NCI-H1436 treated with DMSO at 0.1 percent for 48 hours (cell line): Measurements from ENCODE around the gene USP48.
A peak's percentile ranks its signal among the peaks of the same experiment; 100 is the strongest.
"Not testable (repeated sequence)": the region's sequence is repeated elsewhere in the genome, so short reads cannot be mapped to it uniquely, and the experiment has no call there.

Experiments used
- DNase-seq: peaks from one replicate; lab custom pipeline; 2025; lab: John Stamatoyannopoulos, UW

USP48 gene

DNA sequence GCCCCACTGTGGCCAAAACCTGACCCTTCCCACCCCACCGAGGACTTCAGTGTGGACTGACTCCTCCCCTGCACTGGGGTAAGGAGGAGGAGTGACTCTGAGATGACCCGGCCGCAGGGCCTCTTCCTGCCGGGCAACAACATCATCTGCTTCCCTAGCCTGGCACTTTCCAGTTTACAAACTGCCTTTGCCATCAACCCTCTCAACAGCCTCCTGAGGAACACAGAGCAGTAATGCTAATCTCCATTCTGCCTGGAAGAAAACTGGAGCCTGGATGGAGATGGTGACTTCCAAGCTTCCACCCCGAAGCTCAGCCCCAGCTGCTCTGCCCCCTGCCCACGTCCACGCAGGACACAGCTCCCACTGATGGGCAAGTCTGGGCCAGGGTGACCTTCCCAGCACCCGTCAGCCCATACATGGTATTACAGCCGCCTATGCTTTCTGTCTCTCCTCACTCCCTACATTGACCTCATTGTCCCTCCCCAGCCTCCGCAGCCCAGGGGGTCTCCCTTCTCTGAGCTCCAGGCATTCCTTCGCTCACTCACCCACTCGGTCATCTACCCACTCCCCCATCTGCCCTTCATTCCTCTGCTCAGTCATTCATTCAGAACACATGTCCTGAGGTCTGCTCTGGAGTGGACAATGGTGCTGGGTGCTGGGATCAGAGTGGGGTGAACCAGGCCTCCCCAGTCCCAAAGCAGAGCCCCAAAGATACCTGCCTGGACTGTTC is 148.0 kb downstream of the USP48 start:
- DNase-seq, result no peak

GRCh38 chr1:21633992-21634805 is 148.8 kb downstream of the USP48 start:
- DNase-seq, result no peak

DNA sequence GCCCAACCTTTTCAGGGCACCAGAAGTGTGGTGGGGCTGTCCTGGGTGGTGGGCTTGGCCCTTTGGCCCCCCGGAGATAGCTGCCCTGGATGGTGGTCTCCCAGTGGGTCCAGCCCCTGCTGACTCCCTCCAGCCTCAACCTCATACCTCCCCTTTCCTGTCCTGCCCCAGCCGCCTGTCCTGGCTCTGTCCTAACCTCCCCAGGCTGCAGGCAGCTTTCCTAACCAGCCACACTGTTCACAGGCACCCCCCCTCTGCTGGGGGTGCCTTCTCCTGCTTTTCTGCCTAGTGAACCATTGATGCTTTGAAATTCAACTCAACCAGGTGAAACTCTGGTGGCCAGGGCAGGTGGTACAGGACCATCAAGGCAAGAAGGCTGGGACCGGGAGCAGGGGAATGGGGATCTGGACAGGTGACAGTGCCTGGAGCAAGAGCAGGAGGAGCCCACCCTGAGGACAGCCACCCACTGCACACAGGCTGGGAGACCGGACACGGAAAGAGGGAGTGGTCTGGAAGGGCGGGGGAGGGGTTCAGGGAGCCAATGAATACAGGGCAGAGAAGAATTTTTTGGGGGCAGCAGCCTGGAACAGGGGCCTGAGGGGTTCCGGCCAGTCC is 149.7 kb downstream of the USP48 start:
- no peak for DNase-seq

- DNase-seq, result peak; percentile 54
These were observed 150.7 kb downstream of the USP48 start for GRCh38 chr1:21631944-21632887.

- not testable (repeated sequence) for DNase-seq
These were observed 151.4 kb downstream of the USP48 start for GRCh38 chr1:21631590-21631943.

- no peak for DNase-seq
These were observed 152.2 kb downstream of the USP48 start for GRCh38 chr1:21630571-21631343.

- DNase-seq, result no peak
These were observed 153.0 kb downstream of the USP48 start for GRCh38 chr1:21629971-21630370.

DNA sequence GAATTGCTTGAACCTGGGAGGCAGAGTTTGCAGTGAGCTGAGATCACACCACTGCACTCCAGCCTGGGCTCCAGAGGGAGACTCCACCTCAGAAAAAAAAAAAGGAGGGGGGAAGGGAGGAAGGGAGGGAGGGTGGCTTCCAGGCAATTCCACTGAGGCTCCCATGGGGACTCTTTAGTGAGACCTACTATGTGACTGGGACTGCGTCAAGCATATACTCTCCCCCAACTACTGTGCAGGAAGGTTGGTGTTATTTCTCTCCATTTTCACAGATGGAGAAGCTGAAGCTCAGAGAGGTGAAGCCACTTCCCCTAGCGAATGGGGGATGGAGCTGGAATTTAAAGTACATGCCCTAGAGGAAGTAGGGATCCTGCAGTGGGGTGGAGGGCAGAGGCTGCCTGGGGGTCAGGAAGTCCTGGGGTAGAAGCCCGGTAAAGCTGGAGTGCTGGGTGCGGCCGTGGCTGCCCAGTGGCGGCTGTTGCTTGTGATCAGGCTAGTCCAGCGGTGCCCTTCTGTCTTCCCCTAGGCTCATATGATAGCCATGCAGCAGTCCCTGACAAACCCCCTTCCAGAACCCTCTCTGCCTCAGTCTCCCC is 154.1 kb downstream of the USP48 start:
- no peak for DNase-seq
